WTC11 (cell line): ENCODE results near the gene XRCC5. TPM values are rescaled to one million over a fixed set of nuclear protein-coding genes. Genes with fewer than 3 reads are reported as not detected.

Source experiments
- ATAC-seq: fragments of 200-7000 bp; cut with Tn5 transposase; 2 replicates; pipeline ENCODE4 v1.10.0; 2021; ENCODE audit warnings: mild to moderate bottlenecking, moderate library complexity
- CTCF ChIA-PET: fragments of 300-600 bp; sonication (Branson Sonifier 250); formaldehyde crosslinking; loops from one replicate; lab custom pipeline; 2021; ENCODE audit warnings: antibody characterized with exemption; lab: Charles Lee
- POLR2A ChIA-PET: fragments of 350-600 bp; sonication (Branson Sonifier 250); formaldehyde crosslinking; loops from one replicate; lab custom pipeline; 2021; ENCODE audit warnings: antibody characterized with exemption; lab: Charles Lee
- DNase-seq: peaks from one replicate; pipeline ENCODE4 v3.0.0; 2021; ENCODE audit warnings: low spot score
- H3K27ac Mint-ChIP-seq: 2 replicates; pipeline ENCODE4 v1.8.0; 2021; ENCODE audit warnings: mixed read lengths
- H3K27me3 Mint-ChIP-seq: 2 replicates; pipeline ENCODE4 v1.8.0; 2021; ENCODE audit warnings: low read depth, mild to moderate bottlenecking, moderate library complexity, mixed read lengths
- H3K36me3 Mint-ChIP-seq: 2 replicates; pipeline ENCODE4 v1.8.0; 2021; ENCODE audit warnings: mixed read lengths
- H3K4me1 Mint-ChIP-seq: 2 replicates; pipeline ENCODE4 v1.8.0; 2022; ENCODE audit warnings: mixed read lengths
- H3K4me3 Mint-ChIP-seq: 2 replicates; pipeline ENCODE4 v1.8.0; 2021; ENCODE audit warnings: mild to moderate bottlenecking, moderate library complexity, mixed read lengths
- H3K9me3 Mint-ChIP-seq: 2 replicates; pipeline ENCODE4 v1.8.0; 2021; ENCODE audit warnings: mixed read lengths
- E2F1 ChIP-seq: sonication (generic); formaldehyde crosslinking; IDR thresholded peaks from 2 replicates; pipeline ENCODE4 v1.8.0; 2022; ENCODE audit warnings: mild to moderate bottlenecking, missing genetic modification reagents
- ELF4 ChIP-seq: sonication (generic); formaldehyde crosslinking; IDR thresholded peaks from 2 replicates; pipeline ENCODE4 v1.8.1; 2022; ENCODE audit warnings: low read depth, mild to moderate bottlenecking, moderate library complexity, missing genetic modification reagents
- EMX1 ChIP-seq: fragments of 250-450 bp; sonication (Bioruptor Pico); IDR thresholded peaks from 2 replicates; pipeline ENCODE4 v1.8.0; 2021; ENCODE audit warnings: mild to moderate bottlenecking
- ESRRA ChIP-seq: sonication (generic); formaldehyde crosslinking; IDR thresholded peaks from 2 replicates; pipeline ENCODE4 v1.8.1; 2022; ENCODE audit warnings: mild to moderate bottlenecking, missing genetic modification reagents, borderline replicate concordance
- GRHL2 ChIP-seq: fragments of 250-450 bp; sonication (Bioruptor Pico); IDR thresholded peaks from 2 replicates; pipeline ENCODE4 v1.8.0; 2022; ENCODE audit warnings: mild to moderate bottlenecking, moderate library complexity; ENCODE audit not compliant: insufficient replicate concordance, severe bottlenecking
- GTF2I ChIP-seq: fragments of 250-450 bp; sonication (Bioruptor Pico); conservative IDR thresholded peaks from 2 replicates; pipeline ENCODE4 v1.4.0; 2021; ENCODE audit warnings: mild to moderate bottlenecking
- IRF1 ChIP-seq: sonication (generic); formaldehyde crosslinking; IDR thresholded peaks from 2 replicates; pipeline ENCODE4 v1.8.0; 2023; ENCODE audit warnings: missing genetic modification reagents
- MXD4 ChIP-seq: fragments of 250-450 bp; sonication (Bioruptor Pico); IDR thresholded peaks from 2 replicates; pipeline ENCODE4 v1.8.0; 2021; ENCODE audit warnings: mild to moderate bottlenecking, moderate library complexity, borderline replicate concordance
- MYBL2 ChIP-seq: sonication (generic); formaldehyde crosslinking; IDR thresholded peaks from 2 replicates; pipeline ENCODE4 v1.8.1; 2023; ENCODE audit warnings: mild to moderate bottlenecking, moderate library complexity, missing genetic modification reagents
- NFE2L1 ChIP-seq: sonication (generic); formaldehyde crosslinking; IDR thresholded peaks from 2 replicates; pipeline ENCODE4 v1.8.1; 2023; ENCODE audit warnings: missing genetic modification reagents
- PRDM15 ChIP-seq: sonication (generic); formaldehyde crosslinking; IDR thresholded peaks from 2 replicates; pipeline ENCODE4 v1.8.0; 2022; ENCODE audit warnings: missing genetic modification reagents
- ZNF138 ChIP-seq: sonication (generic); formaldehyde crosslinking; conservative IDR thresholded peaks from 2 replicates; pipeline ENCODE4 v1.8.1; 2022; ENCODE audit warnings: mild to moderate bottlenecking, moderate library complexity, missing genetic modification reagents
- ZNF219 ChIP-seq: sonication (generic); formaldehyde crosslinking; IDR thresholded peaks from 2 replicates; pipeline ENCODE4 v1.8.0; 2023; ENCODE audit warnings: missing genetic modification reagents, mild to moderate bottlenecking, borderline replicate concordance
- total RNA-seq: library from RNA; stranded (reverse); gene quantifications from 3 replicates; pipeline ENCODE4 v1.2.3, GENCODE V29; 2021
- TF ChIP-seq, protein P1 (sequence below): sonication (generic); formaldehyde crosslinking; IDR thresholded peaks from 2 replicates; pipeline ENCODE4 v1.8.1; 2022; ENCODE audit warnings: mild to moderate bottlenecking, missing genetic modification reagents, moderate library complexity, borderline replicate concordance

The XRCC5 gene
- total RNA-seq, 1 experiment from 2014 or later: 522 TPM

- TF ChIP-seq MXD4 (CRISPR knock-in tag): no peak
- TF ChIP-seq, all 79 proteins: peak for 0
Observed at GRCh38 chr2:216146573-216146972, 37.4 kb downstream of the XRCC5 start (continued).

DNA sequence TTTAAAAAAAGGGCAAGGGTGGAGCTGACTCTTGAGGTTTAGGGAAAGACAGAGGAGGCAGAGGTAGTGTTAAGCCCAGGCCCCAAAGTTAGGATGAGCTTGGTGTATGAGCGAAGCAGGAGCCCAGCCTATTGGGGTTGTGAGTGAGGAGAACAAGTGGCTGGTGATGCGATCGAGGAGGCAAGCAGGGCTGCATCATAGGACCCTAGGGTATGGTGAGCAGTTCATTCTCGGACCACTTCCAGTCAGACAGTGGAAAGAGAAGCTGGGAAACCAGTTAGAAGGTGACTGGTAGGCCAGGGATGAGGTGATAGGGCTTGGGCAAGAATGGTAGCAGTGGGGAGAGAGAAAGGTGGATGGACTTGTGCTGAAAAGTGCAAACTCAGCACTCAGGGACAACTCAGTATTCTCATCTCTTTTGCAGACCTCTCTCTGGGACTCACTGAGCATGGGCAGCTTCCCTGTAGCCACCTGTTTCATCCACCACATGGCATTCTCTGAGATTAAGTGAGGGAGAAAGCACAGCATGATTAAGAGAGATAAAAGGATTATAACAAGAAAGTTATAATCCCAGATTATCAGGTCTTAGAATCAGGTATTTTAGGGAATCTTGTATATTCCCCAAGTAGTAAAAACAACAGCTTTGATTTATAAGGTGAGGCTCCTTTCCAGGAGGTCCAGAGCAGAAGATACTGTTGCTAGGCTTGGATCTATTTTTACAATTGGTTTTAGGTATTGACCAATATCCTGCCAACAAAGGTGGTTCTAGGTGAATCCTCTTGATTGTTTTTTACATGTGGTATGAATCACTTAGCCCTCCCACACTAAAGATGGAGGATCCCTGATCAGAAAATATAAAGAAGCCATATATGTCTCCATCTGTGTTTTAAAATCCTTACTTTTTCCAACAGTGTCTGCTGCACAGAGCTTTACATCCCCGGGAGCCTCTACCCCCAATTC lies 38.3 kb downstream of the XRCC5 start:
- Mint-ChIP-seq H3K4me3 (no peak overlapping the region), H3K27me3 (no peaks in the 10 kb centered on the region), H3K4me1 (peaks cover 10% of the 10 kb centered on the region), H3K9me3 (no peaks in the 10 kb centered on the region), H3K27ac (peak overlapping the region; percentile 52; the same call in 1 of the 2 replicates), H3K36me3 (peaks cover 60% of the 10 kb centered on the region)
- TF ChIP-seq EMX1: no peak
- no peak for TF ChIP-seq PRDM15 (CRISPR knock-in tag)
- TF ChIP-seq IRF1 (CRISPR knock-in tag): no peak
- no peak for TF ChIP-seq ELF4
- no peak for TF ChIP-seq ESRRA (CRISPR knock-in tag)
- no peak for TF ChIP-seq GRHL2 (CRISPR knock-in tag)
- no peak for ATAC-seq
- POLR2A ChIA-PET: no interaction called here
- DNase-seq: no peak
- CTCF ChIA-PET: interaction anchor here (1.0 kb wide), 1 partner anchor 12 kb away, joined by 3 read pairs; no protein-coding TSS in a partner anchor

- TF ChIP-seq GTF2I (CRISPR knock-in tag) (no peak), NFE2L1 (CRISPR knock-in tag) (no peak), E2F1 (no peak), MYBL2 (CRISPR knock-in tag) (no peak), ZNF138 (CRISPR knock-in tag) (no peak), ZNF219 (no peak)
- TF ChIP-seq, protein P1, sequence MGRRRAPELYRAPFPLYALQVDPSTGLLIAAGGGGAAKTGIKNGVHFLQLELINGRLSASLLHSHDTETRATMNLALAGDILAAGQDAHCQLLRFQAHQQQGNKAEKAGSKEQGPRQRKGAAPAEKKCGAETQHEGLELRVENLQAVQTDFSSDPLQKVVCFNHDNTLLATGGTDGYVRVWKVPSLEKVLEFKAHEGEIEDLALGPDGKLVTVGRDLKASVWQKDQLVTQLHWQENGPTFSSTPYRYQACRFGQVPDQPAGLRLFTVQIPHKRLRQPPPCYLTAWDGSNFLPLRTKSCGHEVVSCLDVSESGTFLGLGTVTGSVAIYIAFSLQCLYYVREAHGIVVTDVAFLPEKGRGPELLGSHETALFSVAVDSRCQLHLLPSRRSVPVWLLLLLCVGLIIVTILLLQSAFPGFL: no peak
- Mint-ChIP-seq H3K9me3 (no peaks in the 10 kb centered on the region), H3K27me3 (no peaks in the 10 kb centered on the region), H3K4me3 (no peak overlapping the region), H3K27ac (peak overlapping the region; percentile 62; the same call in 1 of the 2 replicates), H3K36me3 (peaks cover 66% of the 10 kb centered on the region), H3K4me1 (peaks cover 10% of the 10 kb centered on the region)
- ATAC-seq: no peak
- CTCF ChIA-PET: interaction anchor here (1.5 kb wide), 1 partner anchor 34 kb away, joined by 9 read pairs; no protein-coding TSS in a partner anchor
- POLR2A ChIA-PET: interaction anchor here (0.7 kb wide), 1 partner anchor 1131 kb away, joined by 3 read pairs; no protein-coding TSS in a partner anchor
- no peak for DNase-seq
Observed at GRCh38 chr2:216148983-216149382, 39.8 kb downstream of the XRCC5 start.
